Kidney epithelial cell (primary cell): ENCODE results near the gene GLDN. TPM values are rescaled to one million over a fixed set of nuclear protein-coding genes. Genes with fewer than 3 reads are reported as not detected.

Experiments
- DNase-seq: peaks from one replicate; pipeline ENCODE4 v3.0.0-alpha.2; 2010; ENCODE audit warnings: low read depth
- H3K27me3 ChIP-seq: 2 replicates; pipeline ENCODE4 v1.6.0; 2011; ENCODE audit warnings: low read length; ENCODE audit not compliant: control insufficient read depth, insufficient read depth
- H3K36me3 ChIP-seq: 2 replicates; pipeline ENCODE4 v1.5.1; 2011; ENCODE audit warnings: low read length; ENCODE audit not compliant: control insufficient read depth, insufficient read depth
- H3K4me3 ChIP-seq: 2 replicates; pipeline ENCODE4 v1.5.1; 2011; ENCODE audit warnings: low read depth, mild to moderate bottlenecking, control low read depth, low read length
- CTCF ChIP-seq: IDR thresholded peaks from 2 replicates; pipeline ENCODE4 v1.5.1; 2011; ENCODE audit warnings: mild to moderate bottlenecking, moderate library complexity, low read length, control low read depth, inconsistent platforms; ENCODE audit not compliant: insufficient read depth, poor library complexity, severe bottlenecking
- total RNA-seq: library from RNA; depleted of rRNA; stranded (reverse); fragments of >200 nt; gene quantifications from 2 replicates; pipeline ENCODE4 v1.2.3, GENCODE V29; 2015

The GLDN gene
- not detected in 2 replicates for total RNA-seq

GRCh38 chr15:51341366-51342226 lies at the start of gene GLDN:
TSS of gene GLDN (plus strand) at chr15:51341655. CDS start at chr15:51341685, 30 bp downstream.
- no peak for DNase-seq

GRCh38 chr15:51298620-51299019 lies 42.8 kb upstream of the GLDN start:
- Histone ChIP-seq H3K27me3 (no peaks in the 10 kb centered on the region), H3K4me3 (no peak overlapping the region), H3K36me3 (no peaks in the 10 kb centered on the region)
- no peak for DNase-seq
- TF ChIP-seq CTCF = no peak

More at GRCh38 chr15:51341366-51342226, at the start of gene GLDN:
- Histone ChIP-seq H3K27me3 (peaks cover 19% of the 10 kb centered on the region), H3K4me3 (peak within 1 kb of the TSS; percentile 3), H3K36me3 (no peaks in the 10 kb centered on the region)
- no peak for TF ChIP-seq CTCF

GRCh38 chr15:51299187-51300015 lies 42.1 kb upstream of the GLDN start:
- TF ChIP-seq CTCF = no peak
- no peak for DNase-seq
- Histone ChIP-seq H3K36me3 (no peaks in the 10 kb centered on the region), H3K27me3 (no peaks in the 10 kb centered on the region), H3K4me3 (no peak overlapping the region)

- Histone ChIP-seq H3K27me3 (no peaks in the 10 kb centered on the region), H3K4me3 (no peak overlapping the region), H3K36me3 (no peaks in the 10 kb centered on the region)
- DNase-seq = no peak
- no peak for TF ChIP-seq CTCF
Observed at GRCh38 chr15:51302480-51302879, 39.0 kb upstream of the GLDN start.

GRCh38 chr15:51303462-51303980 lies 37.9 kb upstream of the GLDN start:
- no peaks in the 10 kb centered on the region for H3K36me3 ChIP-seq
- no peak for TF ChIP-seq CTCF
- H3K4me3 ChIP-seq = no peak overlapping the region
- DNase-seq = no peak
- no peaks in the 10 kb centered on the region for H3K27me3 ChIP-seq
